Thyroid gland (tissue), 4 donors: ENCODE measurements around the gene PRAMEF12.

Source experiments
- POLR2A ChIP-seq, 2 donors: fragments of 450-650 bp; IDR thresholded peaks; one replicate each; pipeline ENCODE4 v1.6.1; 2017; ENCODE audit warnings: antibody characterized with exemption in 2 of 2, mild to moderate bottlenecking in 2 of 2, moderate library complexity in 1 of 2
- TF ChIP-seq, protein P1 (sequence below), 6 experiments: fragments of 200-600 bp in 3 of 6; fragments of 450-650 bp in 3 of 6; sonication (generic) in 3 of 6; IDR thresholded peaks; one replicate each; pipeline ENCODE4 v1.5.1; 2016 to 2019; ENCODE audit warnings: antibody characterized with exemption in 6 of 6, mild to moderate bottlenecking in 2 of 6, inconsistent platforms in 1 of 6, moderate library complexity in 1 of 6

DNA sequence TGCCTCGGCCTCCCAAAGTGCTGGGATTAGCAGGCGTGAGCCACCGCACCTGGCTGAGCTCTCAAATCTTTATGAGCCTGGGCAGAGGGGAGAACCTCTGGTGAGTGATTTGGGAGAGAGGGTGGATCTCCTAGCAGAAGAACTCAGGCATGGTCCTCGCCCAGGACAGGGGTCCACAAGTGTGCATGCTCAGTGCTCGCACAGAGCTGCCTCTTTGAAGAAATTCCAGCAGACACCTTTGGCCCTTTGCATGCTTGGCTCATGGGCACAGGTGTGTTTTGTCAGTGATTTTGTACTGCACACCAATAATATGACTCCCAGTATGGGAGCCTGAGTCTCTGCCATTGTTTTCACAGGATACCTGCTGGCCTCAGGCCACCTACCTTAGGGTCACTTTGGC, 11.8 kb upstream of the PRAMEF12 start:
- TF ChIP-seq POLR2A (IDR thresholded peaks at IDR 0.05) = no peak
- TF ChIP-seq, protein P1, sequence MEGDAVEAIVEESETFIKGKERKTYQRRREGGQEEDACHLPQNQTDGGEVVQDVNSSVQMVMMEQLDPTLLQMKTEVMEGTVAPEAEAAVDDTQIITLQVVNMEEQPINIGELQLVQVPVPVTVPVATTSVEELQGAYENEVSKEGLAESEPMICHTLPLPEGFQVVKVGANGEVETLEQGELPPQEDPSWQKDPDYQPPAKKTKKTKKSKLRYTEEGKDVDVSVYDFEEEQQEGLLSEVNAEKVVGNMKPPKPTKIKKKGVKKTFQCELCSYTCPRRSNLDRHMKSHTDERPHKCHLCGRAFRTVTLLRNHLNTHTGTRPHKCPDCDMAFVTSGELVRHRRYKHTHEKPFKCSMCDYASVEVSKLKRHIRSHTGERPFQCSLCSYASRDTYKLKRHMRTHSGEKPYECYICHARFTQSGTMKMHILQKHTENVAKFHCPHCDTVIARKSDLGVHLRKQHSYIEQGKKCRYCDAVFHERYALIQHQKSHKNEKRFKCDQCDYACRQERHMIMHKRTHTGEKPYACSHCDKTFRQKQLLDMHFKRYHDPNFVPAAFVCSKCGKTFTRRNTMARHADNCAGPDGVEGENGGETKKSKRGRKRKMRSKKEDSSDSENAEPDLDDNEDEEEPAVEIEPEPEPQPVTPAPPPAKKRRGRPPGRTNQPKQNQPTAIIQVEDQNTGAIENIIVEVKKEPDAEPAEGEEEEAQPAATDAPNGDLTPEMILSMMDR (IDR thresholded peaks at IDR 0.05) = no peak
